Non-pigmented ciliary epithelial cell (primary cell): ENCODE measurements around the gene UBE2B.
A peak's percentile ranks its signal among the peaks of the same experiment; 100 is the strongest.
"Not testable (repeated sequence)": the region's sequence is repeated elsewhere in the genome, so short reads cannot be mapped to it uniquely, and the experiment has no call there.

Experiments
- DNase-seq: peaks from one replicate; pipeline ENCODE4 v3.0.0-alpha.2; 2010; ENCODE audit warnings: low read depth

UBE2B gene

GRCh38 chr5:134398609-134399155, 27.3 kb downstream of the UBE2B start:
- no peak for DNase-seq

- no peak for DNase-seq
Observed at GRCh38 chr5:134403951-134404350, 32.6 kb downstream of the UBE2B start.

DNA sequence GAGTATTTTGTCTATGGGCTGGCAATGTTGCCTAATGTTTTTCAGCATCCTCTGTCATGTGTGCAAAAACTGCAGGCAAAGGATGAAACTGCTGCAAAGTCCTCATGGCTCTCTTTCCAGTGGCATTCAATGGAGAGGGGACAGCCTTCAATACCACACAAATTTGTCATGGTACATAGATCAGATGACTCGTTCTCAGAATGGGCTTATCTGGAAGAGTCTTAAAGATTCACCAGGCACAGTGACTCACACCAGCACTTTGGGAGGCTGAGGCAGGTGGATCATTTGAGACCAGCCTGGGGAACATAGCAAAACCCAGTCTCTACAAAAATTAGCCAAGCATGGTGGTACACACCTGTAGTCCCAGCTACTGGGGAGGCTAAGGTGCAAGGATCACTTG, 35.0 kb downstream of the UBE2B start:
- DNase-seq, result no peak

GRCh38 chr5:134409321-134409720, 38.0 kb downstream of the UBE2B start:
- no peak for DNase-seq

DNA sequence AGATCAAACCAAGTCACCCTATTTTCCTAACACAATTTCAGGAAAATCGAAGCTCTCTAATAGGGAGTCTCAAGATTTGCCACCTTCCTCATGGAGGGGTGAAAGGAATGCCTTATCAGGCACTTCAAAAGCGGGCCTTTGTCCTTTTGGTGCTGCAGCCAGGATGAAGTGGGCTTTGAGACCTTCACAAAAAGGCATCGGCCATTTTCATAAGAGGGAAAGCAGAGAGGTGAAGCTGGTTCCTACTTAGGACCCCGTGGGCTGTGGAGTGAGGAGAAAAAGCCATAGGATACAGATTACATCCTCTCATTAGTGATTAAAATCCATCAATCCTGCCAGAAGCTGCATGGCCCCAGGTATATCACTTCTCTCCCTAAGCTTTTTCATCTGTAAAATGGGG, 39.5 kb downstream of the UBE2B start:
- no peak for DNase-seq

GRCh38 chr5:134411228-134411545, 39.8 kb downstream of the UBE2B start:
- DNase-seq, result no peak

- no peak for DNase-seq
Observed at GRCh38 chr5:134411546-134412266, 40.3 kb downstream of the UBE2B start, which contains the start of gene CDKN2AIPNL. Gene CDKN2AIPNL, minus strand, starts transcription at chr5:134411881. Its CDS starts 27 bp downstream, at chr5:134411854.

DNA sequence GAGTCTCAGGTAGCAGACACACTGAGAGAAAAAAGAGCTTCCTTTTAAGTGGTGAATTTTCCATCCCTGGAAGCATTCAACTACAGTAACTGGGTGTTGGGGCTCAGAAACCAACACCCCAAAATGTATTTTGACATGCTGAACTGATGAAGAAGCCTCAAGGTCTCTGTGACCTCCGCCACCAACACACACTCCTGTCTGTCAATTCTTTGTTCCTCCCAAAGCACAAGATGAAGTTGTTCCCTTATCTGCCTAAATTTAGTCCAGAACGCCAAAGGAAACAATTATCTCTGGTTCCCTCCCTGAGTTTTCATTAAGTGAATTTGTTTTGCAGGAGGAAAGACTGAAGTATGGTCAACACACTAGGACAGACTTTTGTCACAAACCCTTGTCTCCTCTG, 41.7 kb downstream of the UBE2B start:
- DNase-seq, result no peak

- no peak for DNase-seq
Observed at GRCh38 chr5:134417707-134418106, 46.3 kb downstream of the UBE2B start.

DNA sequence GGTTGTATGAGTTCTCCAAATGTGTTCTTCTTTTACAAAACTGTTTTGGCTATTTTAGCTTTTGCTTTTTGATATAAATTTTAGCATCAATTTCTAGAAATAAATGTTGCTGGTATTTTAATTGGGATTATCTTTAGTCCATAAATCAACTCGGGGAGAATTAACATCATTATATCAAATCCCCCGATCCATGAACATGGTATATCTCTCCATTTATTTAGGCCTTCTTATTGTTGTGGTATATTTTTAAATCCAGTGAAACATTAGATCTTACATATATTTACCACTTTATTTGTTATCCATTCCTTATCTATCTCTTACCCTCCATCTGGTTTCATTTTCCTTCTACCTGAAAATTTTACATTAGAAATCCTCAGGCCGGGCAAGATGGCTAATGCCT, 47.6 kb downstream of the UBE2B start:
- DNase-seq, result no peak

- DNase-seq, result no peak
Observed at GRCh38 chr5:134420343-134420742, 49.0 kb downstream of the UBE2B start.

DNA sequence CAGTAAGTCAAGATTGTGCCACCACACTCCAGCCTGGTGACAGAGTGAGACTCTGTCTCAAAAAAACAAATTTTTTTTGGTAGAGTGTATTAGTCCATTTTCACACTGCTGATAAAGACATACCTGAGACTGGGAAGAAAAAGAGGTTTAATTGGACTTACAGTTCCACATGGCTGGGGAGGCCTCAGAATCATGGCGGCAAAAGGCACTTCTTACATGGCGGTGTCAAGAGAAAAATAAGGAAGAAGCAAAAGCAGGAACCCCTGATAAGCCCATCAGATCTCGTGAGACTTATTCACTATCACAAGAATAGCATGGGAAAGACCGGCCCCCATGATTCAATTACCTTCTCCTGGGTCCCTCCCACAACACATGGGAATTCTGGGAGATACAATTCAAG, 49.7 kb downstream of the UBE2B start:
- not testable (repeated sequence) for DNase-seq

GRCh38 chr5:134422791-134423365, 51.5 kb downstream of the UBE2B start:
- no peak for DNase-seq

DNA sequence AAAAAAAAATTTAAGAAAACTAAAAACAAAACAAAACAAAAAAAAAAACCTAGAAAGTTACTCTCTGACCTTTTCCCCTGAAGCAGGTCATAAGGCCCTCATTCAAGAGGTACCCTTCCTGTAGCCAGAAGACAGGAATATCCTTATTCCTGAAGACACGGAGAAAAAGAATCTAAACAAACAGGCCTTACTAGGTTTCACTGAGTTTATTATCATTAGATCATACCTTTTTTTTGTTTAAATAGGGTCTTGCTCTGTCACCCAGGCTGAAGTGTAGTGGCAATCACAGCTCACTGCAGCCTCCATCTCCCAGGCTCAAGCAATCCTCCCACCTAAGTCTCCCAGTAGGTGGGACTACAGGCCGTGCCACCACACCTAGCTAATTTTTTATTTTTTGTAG, 52.0 kb downstream of the UBE2B start:
- no peak for DNase-seq

GRCh38 chr5:134426361-134426760, 55.0 kb downstream of the UBE2B start:
- no peak for DNase-seq

- no peak for DNase-seq
Observed at GRCh38 chr5:134427540-134428041, 56.2 kb downstream of the UBE2B start.

- DNase-seq, result no peak
Observed at GRCh38 chr5:134430001-134430569, 58.7 kb downstream of the UBE2B start.

DNA sequence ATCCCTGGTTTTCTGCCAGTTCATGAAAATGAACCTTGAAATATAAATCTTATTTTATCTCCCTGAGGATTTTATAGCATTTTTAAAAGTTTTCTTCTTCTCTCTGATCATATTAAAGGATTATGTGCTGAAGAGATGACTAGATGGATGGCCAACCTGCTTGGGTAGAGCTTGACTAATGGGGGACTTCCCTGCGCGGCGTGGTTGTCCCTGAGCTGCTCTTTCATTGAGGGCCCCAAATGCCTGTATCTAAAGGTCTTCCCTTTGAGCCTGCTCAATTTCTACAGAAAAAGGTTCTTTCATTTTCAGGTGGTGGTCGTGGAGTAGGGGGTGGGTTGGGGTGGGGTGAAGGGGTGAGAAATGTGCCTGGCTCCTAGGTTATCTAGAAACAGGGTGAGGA, 60.8 kb downstream of the UBE2B start:
- no peak for DNase-seq

DNA sequence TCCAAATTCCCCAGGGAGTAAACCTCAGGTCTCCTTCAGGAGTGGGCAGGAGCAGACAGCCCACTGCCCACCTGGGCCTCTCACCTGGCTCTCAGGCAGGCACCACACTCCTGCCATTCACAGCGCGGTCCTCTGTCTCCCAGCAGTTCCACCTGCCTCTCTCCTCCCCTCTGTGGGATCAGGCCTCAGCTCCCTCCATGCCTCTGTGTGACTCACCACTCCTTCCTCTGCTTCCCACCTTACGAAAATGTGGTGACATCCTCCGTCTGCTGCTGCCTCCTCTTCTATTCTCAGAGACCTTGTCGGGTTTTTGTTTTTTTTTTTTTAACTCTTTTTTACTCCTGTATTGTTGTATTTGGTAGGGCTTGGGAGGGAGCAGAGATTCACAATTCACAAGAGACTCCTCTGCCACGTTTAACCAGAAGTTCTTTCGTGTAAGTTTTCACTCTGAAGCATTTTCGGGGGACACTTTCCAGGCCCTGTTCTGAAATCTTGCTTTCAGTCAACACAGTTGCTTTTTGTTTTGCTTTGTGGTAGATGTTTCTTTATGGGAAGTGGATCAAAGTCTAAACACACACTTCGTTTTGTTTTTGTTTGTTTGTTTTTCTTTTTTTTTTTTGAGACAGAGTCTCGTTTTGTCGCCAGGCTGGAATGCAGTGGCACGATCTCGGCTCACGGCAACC, 61.4 kb downstream of the UBE2B start:
- no peak for DNase-seq

DNA sequence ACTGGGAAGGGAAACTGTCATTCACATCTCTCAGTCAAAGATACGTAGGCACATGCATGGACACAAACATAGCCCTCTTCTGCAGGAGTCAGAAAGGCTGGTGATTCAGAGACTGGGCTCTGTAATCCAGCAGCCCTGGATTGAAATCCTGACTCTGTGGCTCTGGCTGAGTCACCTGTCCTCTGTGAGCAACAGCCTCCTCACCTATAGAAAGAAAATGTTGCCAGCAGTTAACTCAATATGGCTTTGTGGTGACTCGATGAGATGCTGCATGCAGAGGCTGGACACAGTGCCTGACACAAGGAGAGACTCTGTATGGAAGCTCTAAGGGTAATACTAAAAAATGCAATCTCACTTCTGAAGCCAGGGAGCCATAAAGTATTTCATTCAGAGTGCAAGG, 64.2 kb downstream of the UBE2B start:
- DNase-seq, result no peak

GRCh38 chr5:134436523-134437339, 65.4 kb downstream of the UBE2B start:
- peak; percentile 71 for DNase-seq

DNA sequence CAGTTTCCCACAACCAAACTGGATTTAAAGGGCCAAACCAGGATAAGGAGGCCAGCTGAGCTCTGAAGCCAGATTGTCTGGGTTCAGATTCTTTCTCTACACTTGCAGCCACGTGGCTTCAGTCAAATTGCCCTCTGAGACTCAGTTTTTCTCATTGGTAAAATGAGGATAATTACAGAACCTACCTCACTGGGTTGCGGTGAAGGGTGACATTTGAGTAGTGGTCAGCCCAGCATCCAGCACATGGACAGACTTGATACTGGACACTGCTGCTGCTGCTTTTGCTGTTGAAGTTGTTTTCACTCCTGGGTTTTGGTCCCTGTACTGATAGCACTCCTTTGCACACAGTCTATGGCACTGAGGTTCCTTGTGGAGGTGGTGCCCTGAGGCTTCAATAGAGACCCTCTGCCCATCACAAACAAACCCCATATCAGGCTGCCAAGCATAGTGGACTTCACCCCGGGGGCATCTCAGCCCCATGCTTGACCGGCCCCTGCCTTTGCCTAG, 66.0 kb downstream of the UBE2B start:
- no peak for DNase-seq
